ENCODE measurements around the gene TMPRSS11A.

GRCh38 chr4:67996127-67996526 is 32.8 kb upstream of the TMPRSS11A start:
- no peak for TF ChIP-seq CTCF (IDR thresholded peaks at IDR 0.05; ENCODE audit: low read depth, low read length)
- TF ChIP-seq EZH2phosphoT487 (IDR thresholded peaks at IDR 0.05; ENCODE audit: low read depth) = no peak
